Pancreas (tissue), 10 donors: ENCODE results near the gene ASIC2. TPM values are rescaled to one million over a fixed set of nuclear protein-coding genes. Genes with fewer than 3 reads are reported as not detected.

Source experiments
- ATAC-seq, 4 donors: fragments of 200-7000 bp; cut with Tn5 transposase; one replicate each; pipeline versions ENCODE4 v1.8.0 to v1.9.1; 2020; ENCODE audit warnings: mild to moderate bottlenecking in 4 of 4, moderate library complexity in 4 of 4
- DNase-seq, 6 donors: peaks; one replicate each; pipeline ENCODE4 v3.0.0-alpha.2; 2020
- FAIRE-seq: peaks from 2 replicates; lab custom pipeline; 2012; peaks lifted over from hg19 to GRCh38; lab: Jason Lieb, UNC
- H3K27ac ChIP-seq, 4 donors: fragments of 200-600 bp; sonication (generic); 1 replicate in 3 of 4; 2 replicates in 1 of 4; pipeline versions ENCODE4 v1.5.0 to v1.8.0; 2020
- H3K27me3 ChIP-seq, 4 donors: fragments of 200-600 bp; one replicate each; pipeline ENCODE4 v1.8.0; 2021
- H3K36me3 ChIP-seq, 3 donors: fragments of 200-600 bp; sonication (generic) in 1 of 3; one replicate each; pipeline versions ENCODE4 v1.5.0 to v1.8.0; 2020 to 2021
- H3K4me1 ChIP-seq, 3 donors: fragments of 200-600 bp; one replicate each; pipeline ENCODE4 v1.8.0; 2021
- H3K4me3 ChIP-seq, 4 donors: fragments of 200-600 bp; sonication (generic) in 2 of 4; one replicate each; pipeline versions ENCODE4 v1.5.0 to v1.8.0; 2020 to 2021
- H3K9me3 ChIP-seq, 4 donors: fragments of 200-600 bp; one replicate each; pipeline ENCODE4 v1.8.0; 2021
- WGBS, 2 donors: extraction: QIAGEN DNeasy Blood & Tissue Kit; methylation state at CpG; one replicate each; pipeline ENCODE4 v1.1.7; 2013; 5-methylcytosine and 5-hydroxymethylcytosine counted together
- intact Hi-C, 3 donors: fragments of 100-400 bp; cut with DNase I; formaldehyde crosslinking; loops; one replicate each; pipeline versions ENCODE4 v1.11.1 to v1.14.2; 2022
- polyA plus RNA-seq, 2 donors: library from polyadenylated mRNA; stranded (reverse); fragments of 200-250 nt; gene quantifications; one replicate each; pipeline ENCODE4 v1.2.3, GENCODE V29; 2013
- total RNA-seq, 6 donors: library from RNA; stranded (reverse); fragmentation: NEBNext Ultra II Directional in 4 of 6; extraction: Animal tissue kit (Norgen Biotek cat#: 25700) in 4 of 6; gene quantifications; one replicate each; pipeline versions ENCODE4 v1.2.1 to v1.2.4, GENCODE V29; 2021 to 2023
- TF ChIP-seq, protein P1 (sequence below), 4 donors: fragments of 200-600 bp; sonication (generic) in 3 of 4; IDR thresholded peaks; one replicate each; pipeline versions ENCODE4 v1.5.0 to v1.8.0; 2021; ENCODE audit warnings: antibody characterized with exemption in 4 of 4
- donor health status: healthy with polysubstance abuse.
- donor health status: DM: no; HTN: no; CAD: no; lungs with moderate emphysema.
- donor health status: DM: no; HTN: no; CAD: no.
- donor health status: control.
- donor health status: control.
- donor health status: Bipolar disorder and iron deficiency.
- donor health status: DM: yes; HTN: yes; CAD: no.
- donor health status: DM: no; HTN: no; CAD: no.
- donor health status: DM: no; HTN: no; CAD: no.
- donor health status: DM: yes; HTN: yes; CAD: no.

The ASIC2 gene
- total and polyA plus RNA-seq, 8 donors: 0.09 to 0.14 (median 0.09) TPM; not detected in 5

DNA sequence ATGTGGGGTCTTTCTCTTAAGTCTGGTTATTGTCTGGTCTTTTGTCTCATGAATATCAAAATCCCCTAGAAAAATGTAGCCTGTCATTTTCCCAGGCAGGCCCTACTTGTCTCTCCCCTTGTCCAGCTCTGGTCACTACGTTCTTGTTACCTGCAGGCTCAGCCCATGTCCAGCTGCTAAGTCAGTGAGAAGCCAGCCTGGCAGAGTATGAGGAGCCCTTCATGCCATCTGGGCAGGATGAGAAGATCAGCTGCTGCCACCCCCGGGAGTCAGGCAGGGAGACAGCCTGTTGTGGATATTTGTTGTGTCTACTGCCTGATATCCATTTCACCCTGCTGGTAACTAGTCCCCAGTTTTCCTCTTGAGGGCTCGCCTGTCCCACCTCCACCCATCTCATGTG lies 88.9 kb downstream of the ASIC2 start:
- H3K27me3 ChIP-seq: no peaks in the 10 kb centered on the region
- DNase-seq: no peak
- no peaks in the 10 kb centered on the region for H3K9me3 ChIP-seq
- no peak for ATAC-seq
- H3K4me3 ChIP-seq: no peak overlapping the region
- no peaks in the 10 kb centered on the region for H3K36me3 ChIP-seq
- FAIRE-seq: no peak
- intact Hi-C loops: no loop called here
- WGBS, 2 donors: 53 to 66% methylated on average over 3 of the region's 3 CpGs
- H3K4me1 ChIP-seq: no peaks in the 10 kb centered on the region
- TF ChIP-seq, protein P1, sequence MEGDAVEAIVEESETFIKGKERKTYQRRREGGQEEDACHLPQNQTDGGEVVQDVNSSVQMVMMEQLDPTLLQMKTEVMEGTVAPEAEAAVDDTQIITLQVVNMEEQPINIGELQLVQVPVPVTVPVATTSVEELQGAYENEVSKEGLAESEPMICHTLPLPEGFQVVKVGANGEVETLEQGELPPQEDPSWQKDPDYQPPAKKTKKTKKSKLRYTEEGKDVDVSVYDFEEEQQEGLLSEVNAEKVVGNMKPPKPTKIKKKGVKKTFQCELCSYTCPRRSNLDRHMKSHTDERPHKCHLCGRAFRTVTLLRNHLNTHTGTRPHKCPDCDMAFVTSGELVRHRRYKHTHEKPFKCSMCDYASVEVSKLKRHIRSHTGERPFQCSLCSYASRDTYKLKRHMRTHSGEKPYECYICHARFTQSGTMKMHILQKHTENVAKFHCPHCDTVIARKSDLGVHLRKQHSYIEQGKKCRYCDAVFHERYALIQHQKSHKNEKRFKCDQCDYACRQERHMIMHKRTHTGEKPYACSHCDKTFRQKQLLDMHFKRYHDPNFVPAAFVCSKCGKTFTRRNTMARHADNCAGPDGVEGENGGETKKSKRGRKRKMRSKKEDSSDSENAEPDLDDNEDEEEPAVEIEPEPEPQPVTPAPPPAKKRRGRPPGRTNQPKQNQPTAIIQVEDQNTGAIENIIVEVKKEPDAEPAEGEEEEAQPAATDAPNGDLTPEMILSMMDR (IDR thresholded peaks at IDR 0.05): no peak
- H3K27ac ChIP-seq: no peak overlapping the region

DNA sequence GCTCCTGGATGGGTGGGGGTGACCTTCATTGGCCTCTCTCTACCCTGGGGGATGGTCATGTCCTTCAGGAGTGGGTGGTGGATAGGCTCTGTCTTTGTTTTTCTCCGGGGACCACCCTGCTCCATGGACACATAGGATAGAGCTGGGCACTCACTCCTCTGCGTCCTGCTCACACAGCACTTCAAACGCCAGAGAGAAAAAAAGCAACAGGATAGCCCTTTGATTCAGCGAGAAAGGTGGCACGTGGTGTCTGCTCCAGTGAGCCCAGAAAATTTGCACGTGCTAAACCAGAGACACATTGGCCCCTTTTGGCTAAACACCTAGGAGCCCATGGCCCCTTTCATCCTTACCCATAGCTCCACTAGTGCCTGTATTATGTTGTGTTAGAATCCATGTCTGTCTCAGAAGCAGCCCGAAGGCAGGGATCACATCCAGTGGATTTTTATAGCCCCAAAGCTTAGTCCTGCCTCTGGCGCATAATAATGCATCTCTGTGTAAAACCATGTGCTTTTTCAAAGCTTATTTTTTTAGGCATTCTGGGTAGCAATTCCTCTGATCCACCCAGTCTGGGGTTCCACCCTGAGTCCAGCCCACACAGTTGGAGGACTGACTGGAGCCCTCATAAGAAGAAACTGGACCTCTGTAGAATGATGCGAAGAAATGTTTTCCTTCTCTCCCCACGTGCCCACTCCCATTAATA lies 90.1 kb downstream of the ASIC2 start:
- Histone ChIP-seq H3K9me3 (no peaks in the 10 kb centered on the region), H3K36me3 (no peaks in the 10 kb centered on the region), H3K4me3 (no peak overlapping the region), H3K27ac (no peak overlapping the region), H3K27me3 (no peaks in the 10 kb centered on the region), H3K4me1 (no peaks in the 10 kb centered on the region)
- TF ChIP-seq, protein P1 (IDR thresholded peaks at IDR 0.05): no peak
- no peak for ATAC-seq
- intact Hi-C loops: no loop called here
- DNase-seq: no peak
- no peak for FAIRE-seq
- 38 to 44% methylated on average over 10 of the region's 10 CpGs for WGBS, 2 donors

DNA sequence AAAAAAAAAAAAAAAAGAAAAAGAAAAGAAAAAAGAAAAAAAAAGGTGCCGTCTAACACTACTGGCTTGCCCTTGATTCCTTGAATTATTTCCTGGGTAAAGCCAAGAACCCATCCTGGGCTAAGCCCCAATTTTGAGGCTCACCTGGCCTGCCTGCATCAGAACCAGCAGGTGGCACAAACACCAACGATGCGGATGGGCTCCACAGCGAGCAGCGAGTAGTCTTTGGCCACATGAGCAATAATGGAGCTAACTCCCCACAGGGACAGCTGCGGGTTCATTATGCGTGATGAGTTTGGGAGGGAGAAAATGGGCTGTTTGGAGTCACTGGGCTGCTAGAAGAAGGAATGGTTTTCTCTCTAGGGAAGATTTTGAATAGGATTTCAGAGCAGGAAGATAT lies 91.1 kb downstream of the ASIC2 start:
- intact Hi-C loops: no loop called here
- FAIRE-seq: no peak
- peak in 1 of 6 donors; percentile 10 for DNase-seq
- no peaks in the 10 kb centered on the region for H3K9me3 ChIP-seq
- TF ChIP-seq, protein P1 (IDR thresholded peaks at IDR 0.05): no peak
- WGBS, 2 donors: 52 to 53% methylated on average over 7 of the region's 7 CpGs
- no peaks in the 10 kb centered on the region for H3K4me1 ChIP-seq
- H3K36me3 ChIP-seq: no peaks in the 10 kb centered on the region
- no peak for ATAC-seq
- no peak overlapping the region for H3K27ac ChIP-seq
- no peaks in the 10 kb centered on the region for H3K27me3 ChIP-seq
- no peak overlapping the region for H3K4me3 ChIP-seq

DNA sequence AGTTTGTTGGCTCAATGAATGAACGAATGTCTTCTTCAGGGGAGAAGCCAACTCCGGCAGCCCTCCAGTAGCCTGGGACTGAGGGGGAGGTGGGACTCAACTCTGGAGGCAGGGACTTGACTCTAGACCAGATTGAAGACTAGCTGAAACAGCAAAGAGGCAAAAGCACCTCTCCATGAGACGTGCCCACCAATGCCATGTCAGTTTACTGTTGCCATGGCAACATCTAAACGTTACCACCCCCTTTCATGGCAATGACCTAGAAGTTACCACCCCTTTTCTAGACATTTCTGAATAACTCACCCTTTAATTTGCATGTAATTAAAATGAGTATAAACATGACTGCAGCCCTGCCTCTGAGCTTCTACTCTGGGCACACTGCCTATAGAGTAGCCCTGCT lies 91.8 kb downstream of the ASIC2 start:
- ATAC-seq (no peak), FAIRE-seq (no peak), DNase-seq (no peak)
- no peaks in the 10 kb centered on the region for H3K9me3 ChIP-seq
- no peak overlapping the region for H3K27ac ChIP-seq
- TF ChIP-seq, protein P1 (IDR thresholded peaks at IDR 0.05): no peak
- H3K4me3 ChIP-seq: no peak overlapping the region
- WGBS, 2 donors: 50 to 52% methylated on average over 4 of the region's 4 CpGs
- H3K36me3 ChIP-seq: no peaks in the 10 kb centered on the region
- H3K4me1 ChIP-seq: no peaks in the 10 kb centered on the region
- intact Hi-C loops: no loop called here
- H3K27me3 ChIP-seq: no peaks in the 10 kb centered on the region

DNA sequence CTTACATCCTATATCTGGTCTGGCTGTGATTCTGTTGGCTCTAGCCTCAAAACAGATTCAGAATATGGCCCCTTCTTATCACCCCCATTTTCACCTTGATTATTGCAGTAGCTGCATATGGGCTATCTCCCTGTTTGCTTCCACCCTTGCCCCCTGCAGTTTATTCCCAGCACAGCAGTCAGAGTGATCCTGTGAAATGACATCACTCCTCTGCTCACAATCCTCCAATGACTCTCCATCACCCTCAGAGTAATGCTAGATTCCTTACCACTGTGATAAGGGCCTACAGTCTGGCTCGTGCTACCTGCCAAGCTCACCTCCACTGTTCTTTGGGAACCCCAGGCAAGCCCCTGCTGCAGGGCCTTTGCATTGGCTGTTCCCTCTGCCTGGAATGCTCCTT lies 92.5 kb downstream of the ASIC2 start:
- 10 to 31% methylated on average over 1 of the region's 1 CpG for WGBS, 2 donors
- Histone ChIP-seq H3K4me3 (no peak overlapping the region), H3K36me3 (no peaks in the 10 kb centered on the region), H3K27me3 (no peaks in the 10 kb centered on the region), H3K4me1 (no peaks in the 10 kb centered on the region), H3K9me3 (no peaks in the 10 kb centered on the region), H3K27ac (no peak overlapping the region)
- ATAC-seq (no peak), DNase-seq (no peak), FAIRE-seq (no peak)
- TF ChIP-seq, protein P1 (IDR thresholded peaks at IDR 0.05): no peak
- intact Hi-C loops: no loop called here
